ENCODE results near the gene RERE.

Gene RERE

DNA sequence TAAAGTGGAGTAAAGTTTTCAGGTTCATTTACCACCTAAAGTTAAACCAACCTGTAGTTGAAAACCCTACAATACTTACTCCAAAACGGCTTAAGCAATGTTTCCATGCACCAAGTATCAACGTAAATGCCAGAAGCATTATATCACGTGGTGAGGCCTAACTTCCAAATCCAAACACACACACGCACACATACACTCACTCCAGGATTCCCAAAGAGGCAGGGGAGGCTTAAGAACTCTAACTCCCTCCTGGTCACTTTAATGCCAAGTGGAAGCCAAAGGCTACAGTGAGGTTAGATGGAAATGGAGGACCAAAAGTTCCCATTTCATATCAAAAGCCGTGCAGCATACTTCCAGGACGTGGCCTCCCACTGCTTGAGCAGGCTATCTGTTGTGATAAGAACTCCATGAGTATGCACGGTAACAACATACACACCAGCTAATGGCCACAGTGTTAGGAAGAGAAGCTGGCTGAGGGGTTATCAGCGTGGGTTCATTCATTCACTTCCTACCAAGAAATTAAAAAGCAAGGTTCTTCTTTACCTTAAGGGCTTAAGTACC, 275.4 kb downstream of the RERE start:
- H3K27ac ChIP-seq: no peak overlapping the region; the same call in 1 of the 2 replicates
- TF ChIP-seq ZFX (IDR thresholded peaks at IDR 0.05): no peak
- TF ChIP-seq, protein P1, sequence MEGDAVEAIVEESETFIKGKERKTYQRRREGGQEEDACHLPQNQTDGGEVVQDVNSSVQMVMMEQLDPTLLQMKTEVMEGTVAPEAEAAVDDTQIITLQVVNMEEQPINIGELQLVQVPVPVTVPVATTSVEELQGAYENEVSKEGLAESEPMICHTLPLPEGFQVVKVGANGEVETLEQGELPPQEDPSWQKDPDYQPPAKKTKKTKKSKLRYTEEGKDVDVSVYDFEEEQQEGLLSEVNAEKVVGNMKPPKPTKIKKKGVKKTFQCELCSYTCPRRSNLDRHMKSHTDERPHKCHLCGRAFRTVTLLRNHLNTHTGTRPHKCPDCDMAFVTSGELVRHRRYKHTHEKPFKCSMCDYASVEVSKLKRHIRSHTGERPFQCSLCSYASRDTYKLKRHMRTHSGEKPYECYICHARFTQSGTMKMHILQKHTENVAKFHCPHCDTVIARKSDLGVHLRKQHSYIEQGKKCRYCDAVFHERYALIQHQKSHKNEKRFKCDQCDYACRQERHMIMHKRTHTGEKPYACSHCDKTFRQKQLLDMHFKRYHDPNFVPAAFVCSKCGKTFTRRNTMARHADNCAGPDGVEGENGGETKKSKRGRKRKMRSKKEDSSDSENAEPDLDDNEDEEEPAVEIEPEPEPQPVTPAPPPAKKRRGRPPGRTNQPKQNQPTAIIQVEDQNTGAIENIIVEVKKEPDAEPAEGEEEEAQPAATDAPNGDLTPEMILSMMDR (conservative IDR thresholded peaks at IDR 0.05): no peak

DNA sequence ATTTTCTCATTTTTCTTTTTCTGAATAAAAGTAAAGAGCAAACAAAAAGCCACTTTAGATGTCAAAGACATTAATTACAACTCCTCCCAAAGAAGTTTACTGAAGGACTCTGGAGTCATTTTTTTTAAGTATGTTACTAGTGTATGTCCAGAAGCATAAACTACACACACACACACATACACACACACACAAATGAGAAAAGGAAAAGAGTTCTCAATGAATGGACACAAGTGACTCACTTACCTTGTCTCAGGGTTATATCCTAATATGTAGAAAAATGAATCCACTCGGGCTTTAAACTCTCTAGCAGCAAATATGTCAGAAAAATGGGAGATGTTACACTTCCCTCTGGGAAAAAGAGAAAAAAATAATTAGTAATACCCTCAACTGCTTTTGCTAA, 276.5 kb downstream of the RERE start:
- H3K27ac ChIP-seq: no peak overlapping the region
- no peak for TF ChIP-seq ZFX (IDR thresholded peaks at IDR 0.05)
- TF ChIP-seq, protein P1 (conservative IDR thresholded peaks at IDR 0.05): no peak

DNA sequence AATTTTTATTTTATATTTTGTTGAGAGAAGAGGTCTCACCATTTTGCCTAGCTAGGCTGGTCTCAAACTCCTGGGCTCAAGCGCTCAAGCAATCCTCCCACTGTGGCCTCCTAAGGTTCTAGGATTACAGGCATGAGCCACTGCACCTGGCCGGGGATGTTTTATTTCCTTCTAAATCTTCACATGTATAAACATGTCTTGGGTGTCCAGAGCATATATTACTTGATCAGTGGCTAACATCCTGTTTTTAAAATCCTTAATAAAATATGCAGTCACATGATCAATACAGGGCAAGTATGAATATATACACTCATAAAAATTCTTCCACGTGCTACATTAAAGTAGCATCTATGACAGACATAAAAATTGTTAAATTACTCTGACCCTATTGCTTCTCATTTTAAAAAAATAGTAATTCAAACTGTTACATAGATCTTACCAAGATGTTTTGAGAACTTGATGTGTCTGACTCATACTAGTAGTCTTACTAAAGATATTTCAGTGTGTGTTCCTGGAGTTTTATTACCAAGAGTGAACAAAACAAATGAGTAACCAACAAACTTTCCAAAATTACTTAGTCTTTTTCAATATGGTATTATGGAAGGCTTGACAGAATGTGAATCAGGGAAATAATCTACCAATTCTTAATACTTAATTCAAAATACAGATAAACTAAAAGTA, 277.0 kb downstream of the RERE start:
- no peak for TF ChIP-seq ZFX (IDR thresholded peaks at IDR 0.05)
- TF ChIP-seq, protein P1 (conservative IDR thresholded peaks at IDR 0.05): no peak
- H3K27ac ChIP-seq: no peak overlapping the region

DNA sequence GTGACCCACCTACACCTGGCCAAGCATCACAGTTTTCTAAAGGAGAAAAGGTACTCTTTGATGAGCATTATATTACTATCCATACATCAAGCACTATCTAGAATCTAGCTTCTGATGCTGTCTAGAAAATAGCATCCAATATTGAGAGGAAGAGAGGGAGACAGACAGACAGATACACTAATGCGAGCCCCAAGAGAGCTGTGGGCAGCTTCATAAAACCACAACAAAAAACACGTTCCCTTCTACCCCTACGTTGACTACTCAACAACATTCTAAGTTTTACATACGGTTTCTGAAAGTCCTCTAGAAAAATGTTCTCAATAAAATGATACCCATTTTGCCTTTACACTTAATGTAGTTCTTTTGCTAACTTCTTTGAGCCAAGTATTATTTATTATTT, 277.8 kb downstream of the RERE start:
- TF ChIP-seq, protein P1 (conservative IDR thresholded peaks at IDR 0.05): no peak
- no peak for TF ChIP-seq ZFX (IDR thresholded peaks at IDR 0.05)
- H3K27ac ChIP-seq: no peak overlapping the region

DNA sequence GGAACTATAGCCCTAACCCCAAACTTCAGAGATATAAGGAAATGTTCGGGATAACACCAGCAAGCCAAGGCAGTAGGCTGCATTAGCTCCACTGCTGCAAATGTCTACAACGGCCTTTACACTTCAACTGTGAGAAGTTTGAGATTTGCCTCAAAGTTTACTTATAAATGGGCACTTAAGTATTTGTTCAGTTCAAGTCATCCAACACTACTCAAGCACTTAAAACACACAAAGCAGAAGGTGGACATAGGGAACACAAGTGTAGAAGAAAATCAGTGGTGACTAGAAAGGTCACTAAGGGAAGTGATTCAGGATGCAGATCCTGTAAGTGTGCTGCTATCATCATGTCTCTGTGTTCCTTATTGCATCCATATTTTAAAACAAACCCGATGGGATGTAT, 278.9 kb downstream of the RERE start:
- H3K27ac ChIP-seq: no peak overlapping the region
- TF ChIP-seq, protein P1 (conservative IDR thresholded peaks at IDR 0.05): no peak
- no peak for TF ChIP-seq ZFX (IDR thresholded peaks at IDR 0.05)

DNA sequence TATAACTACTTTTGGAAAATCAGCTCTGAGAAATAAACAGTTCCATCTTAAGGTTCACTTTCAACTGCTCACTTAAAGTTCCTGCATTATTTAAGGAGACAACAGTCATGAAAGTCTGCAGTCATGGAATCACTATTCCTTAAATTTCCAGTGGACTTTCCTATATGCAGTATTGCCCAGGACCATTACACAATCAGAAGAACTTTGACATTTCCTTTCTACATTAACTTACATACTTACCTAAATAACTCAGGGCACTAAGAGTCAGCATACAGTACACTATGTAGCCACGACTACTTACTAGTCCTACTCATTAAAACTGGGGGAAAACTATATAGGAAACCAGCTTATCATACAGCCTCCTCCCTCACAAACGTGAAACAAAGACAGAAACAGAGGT, 279.4 kb downstream of the RERE start:
- H3K27ac ChIP-seq: no peak overlapping the region
- TF ChIP-seq, protein P1 (conservative IDR thresholded peaks at IDR 0.05): no peak
- no peak for TF ChIP-seq ZFX (IDR thresholded peaks at IDR 0.05)

DNA sequence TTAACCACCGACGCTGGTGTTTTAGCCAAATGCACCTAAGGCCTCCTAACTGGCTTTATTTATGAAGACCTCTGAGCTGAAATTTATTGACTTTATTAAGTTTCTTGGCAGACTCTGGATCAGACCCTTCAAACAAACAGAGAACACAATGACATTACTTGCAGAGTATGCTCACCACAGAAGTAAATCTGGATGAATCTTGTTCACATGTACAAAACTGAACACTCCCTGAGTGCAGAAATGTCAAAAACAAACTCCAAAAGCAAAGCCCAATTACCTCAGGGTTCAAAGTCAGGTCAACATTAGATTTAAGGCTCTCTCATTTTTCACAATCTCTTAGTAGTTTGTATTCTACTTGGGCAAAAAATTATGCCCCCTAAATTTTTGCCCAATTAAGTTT, 280.9 kb downstream of the RERE start:
- H3K27ac ChIP-seq: no peak overlapping the region
- TF ChIP-seq, protein P1 (conservative IDR thresholded peaks at IDR 0.05): no peak
- TF ChIP-seq ZFX (IDR thresholded peaks at IDR 0.05): no peak

All from C4-2B (cell line).